Spleen (tissue), 11 donors: ENCODE data around the gene WFDC10B. TPM values are rescaled to one million over a fixed set of nuclear protein-coding genes. Genes with fewer than 3 reads are reported as not detected.
"Not testable (repeated sequence)": the region's sequence is repeated elsewhere in the genome, so short reads cannot be mapped to it uniquely, and the experiment has no call there.

Source experiments
- DNase-seq: peaks from one replicate; pipeline ENCODE4 v3.0.0-alpha.2; 2020
- H3K27ac ChIP-seq, 8 donors: fragments of 200-600 bp; sonication (generic) in 7 of 8; 1 replicate in 4 of 8; 2 replicates in 4 of 8; pipeline versions ENCODE4 v1.5.0 to v1.8.0; 2016 to 2021; ENCODE audit warnings: inconsistent platforms in 4 of 8, mild to moderate bottlenecking in 4 of 8, moderate library complexity in 1 of 8
- H3K27me3 ChIP-seq, 7 donors: fragments of 200-600 bp; sonication (generic) in 6 of 7; replicated peaks in 1 of 7; 1 replicate in 4 of 7; 2 replicates in 3 of 7; pipeline versions ENCODE4 v1.5.0 to v1.8.0; 2016 to 2021; ENCODE audit warnings: inconsistent platforms in 3 of 7, mild to moderate bottlenecking in 1 of 7
- H3K36me3 ChIP-seq, 6 donors: fragments of 200-600 bp; sonication (generic) in 5 of 6; 1 replicate in 4 of 6; 2 replicates in 2 of 6; pipeline versions ENCODE4 v1.5.0 to v1.8.0; 2016 to 2021; ENCODE audit warnings: inconsistent platforms in 2 of 6
- H3K4me1 ChIP-seq, 6 donors: fragments of 200-600 bp; sonication (generic) in 5 of 6; 1 replicate in 3 of 6; 2 replicates in 3 of 6; pipeline versions ENCODE4 v1.5.0 to v1.8.0; 2016 to 2021; ENCODE audit warnings: inconsistent platforms in 3 of 6
- H3K4me3 ChIP-seq, 8 donors: fragments of 200-600 bp; sonication (generic) in 7 of 8; 1 replicate in 4 of 8; 2 replicates in 4 of 8; pipeline versions ENCODE4 v1.5.0 to v1.8.0; 2016 to 2021; ENCODE audit warnings: inconsistent platforms in 4 of 8, mild to moderate bottlenecking in 4 of 8, moderate library complexity in 2 of 8
- H3K9me3 ChIP-seq, 8 donors: fragments of 200-600 bp; sonication (generic) in 7 of 8; 1 replicate in 4 of 8; 2 replicates in 4 of 8; pipeline versions ENCODE4 v1.5.0 to v1.8.0; 2016 to 2021; ENCODE audit warnings: inconsistent platforms in 4 of 8
- CTCF ChIP-seq, 11 experiments: fragments of 200-600 bp in 7 of 11; fragments of 450-650 bp in 4 of 11; sonication (generic) in 4 of 11; IDR thresholded peaks in 8 of 11; conservative IDR thresholded peaks in 3 of 11; 1 replicate in 7 of 11; 2 replicates in 4 of 11; pipeline versions ENCODE4 v1.4.0 to v1.8.0; 2016 to 2021; ENCODE audit warnings: antibody characterized with exemption in 11 of 11, inconsistent platforms in 4 of 11, mild to moderate bottlenecking in 1 of 11
- POLR2A ChIP-seq, 3 donors: fragments of 450-650 bp; IDR thresholded peaks; one replicate each; pipeline ENCODE4 v1.5.1; 2017; ENCODE audit warnings: antibody characterized with exemption in 3 of 3, mild to moderate bottlenecking in 1 of 3
- POLR2AphosphoS5 ChIP-seq, 3 donors: sonication (generic); formaldehyde crosslinking; IDR thresholded peaks; one replicate each; pipeline ENCODE4 v1.5.1; 2017; ENCODE audit warnings: antibody characterized with exemption in 3 of 3
- WGBS, 5 donors: extraction: QIAGEN DNeasy Blood & Tissue Kit in 3 of 5; methylation state at CpG; one replicate each; pipeline versions ENCODE4 v1.1.5 to v1.1.7; 2013 to 2018; 5-methylcytosine and 5-hydroxymethylcytosine counted together
- intact Hi-C: fragments of 100-400 bp; cut with DNase I; formaldehyde crosslinking; loops from one replicate; pipeline ENCODE4 v1.15.0; 2023; ENCODE audit warnings: low total_unique reads
- polyA plus RNA-seq, 3 donors: library from polyadenylated mRNA; stranded (reverse); fragments of 200-250 nt; gene quantifications; one replicate each; pipeline ENCODE4 v1.2.1, GENCODE V29; 2013
- total RNA-seq, 7 donors: library from RNA; depleted of rRNA in 3 of 7; stranded (reverse); fragments of >200 nt in 3 of 7; fragmentation: NEBNext Ultra II Directional in 4 of 7; extraction: Animal tissue kit (Norgen Biotek cat#: 25700) in 4 of 7; gene quantifications; one replicate each; pipeline versions ENCODE4 v1.1.0 to v1.2.1, GENCODE V29; 2016 to 2021
- donor health status: healthy with polysubstance abuse.
- donor health status: DM: no; HTN: no; CAD: no; lungs with moderate emphysema.
- donor health status: DM: no; HTN: no; CAD: no.
- donor health status: Bipolar disorder and iron deficiency.
- donor health status: healthy.
- donor health status: DM: no; HTN: no; CAD: no.
- donor health status: DM: yes; HTN: yes; CAD: no.

The WFDC10B gene
- total and polyA plus RNA-seq, 10 donors = not detected

GRCh38 chr20:45679650-45680049, 25.2 kb downstream of the WFDC10B start:
- no peak for TF ChIP-seq CTCF (IDR thresholded peaks at IDR 0.05 in 8 of 11, conservative IDR thresholded peaks at IDR 0.05 in 3 of 11)
- no peak for TF ChIP-seq POLR2A (IDR thresholded peaks at IDR 0.05)
- TF ChIP-seq POLR2AphosphoS5 (IDR thresholded peaks at IDR 0.05) = no peak
- intact Hi-C loops = no loop called here
- Histone ChIP-seq H3K4me3 (no peak overlapping the region), H3K9me3 (peaks cover 3 to 61% (median 46%) of the 10 kb centered on the region in 8 donors), H3K27me3 (peaks cover 0 to 9% (median 0%) of the 10 kb centered on the region in 7 donors), H3K27ac (no peak overlapping the region), H3K4me1 (no peaks in the 10 kb centered on the region), H3K36me3 (no peaks in the 10 kb centered on the region)
- no peak for DNase-seq

GRCh38 chr20:45672765-45673164, 32.1 kb downstream of the WFDC10B start:
- Histone ChIP-seq H3K4me1 (no peaks in the 10 kb centered on the region), H3K27ac (no peak overlapping the region), H3K36me3 (no peaks in the 10 kb centered on the region), H3K27me3 (peaks cover 0 to 10% (median 0%) of the 10 kb centered on the region in 7 donors), H3K4me3 (no peak overlapping the region), H3K9me3 (peaks cover 0 to 21% (median 10%) of the 10 kb centered on the region in 8 donors)
- intact Hi-C loops = no loop called here
- TF ChIP-seq POLR2A (IDR thresholded peaks at IDR 0.05) (no peak), CTCF (IDR thresholded peaks at IDR 0.05 in 8 of 11, conservative IDR thresholded peaks at IDR 0.05 in 3 of 11) (no peak), POLR2AphosphoS5 (IDR thresholded peaks at IDR 0.05) (no peak)
- DNase-seq = no peak

GRCh38 chr20:45670139-45670538, 34.7 kb downstream of the WFDC10B start, which contains the start of gene WFDC11:
TSS of gene WFDC11 (minus strand) at chr20:45670239. CDS start at chr20:45650600, 19,639 bp downstream.
- H3K27me3 ChIP-seq = peaks cover 0 to 27% (median 0%) of the 10 kb centered on the region in 7 donors
- H3K36me3 ChIP-seq = no peaks in the 10 kb centered on the region
- DNase-seq = no peak
- no peak within 1 kb of the TSS for H3K4me3 ChIP-seq
- H3K27ac ChIP-seq = no peak within 1 kb of the TSS
- intact Hi-C loops = no loop called here
- TF ChIP-seq CTCF (IDR thresholded peaks at IDR 0.05 in 8 of 11, conservative IDR thresholded peaks at IDR 0.05 in 3 of 11) (no peak), POLR2AphosphoS5 (IDR thresholded peaks at IDR 0.05) (no peak), POLR2A (IDR thresholded peaks at IDR 0.05) (no peak)
- H3K9me3 ChIP-seq = peaks cover 0 to 5% (median 0%) of the 10 kb centered on the region in 8 donors
- H3K4me1 ChIP-seq = no peaks in the 10 kb centered on the region
- WGBS, 5 donors = 67 to 85% (median 80%) methylated on average over 1 of the region's 1 CpG

GRCh38 chr20:45657038-45657437, 47.8 kb downstream of the WFDC10B start:
- H3K36me3 ChIP-seq, H3K27me3 ChIP-seq, intact Hi-C loops, H3K4me3 ChIP-seq, H3K4me1 ChIP-seq, H3K27ac ChIP-seq, DNase-seq: not testable (repeated sequence)
- 75 to 99% (median 92%) methylated on average over 2 to 3 of the region's 3 CpGs for WGBS, 5 donors
- peaks cover 0 to 14% (median 2%) of the 10 kb centered on the region in 8 donors for H3K9me3 ChIP-seq

- H3K4me3 ChIP-seq, H3K27me3 ChIP-seq, intact Hi-C loops, DNase-seq, H3K4me1 ChIP-seq, H3K36me3 ChIP-seq, H3K9me3 ChIP-seq, H3K27ac ChIP-seq: not testable (repeated sequence)
- WGBS, 5 donors = 63 to 82% (median 78%) methylated on average over 7 of the region's 7 CpGs
These were observed 53.1 kb downstream of the WFDC10B start for GRCh38 chr20:45651726-45652125.
